ENCODE measurements around the gene ALPL.
A peak's percentile ranks its signal among the peaks of the same experiment; 100 is the strongest.

The ALPL gene

DNA sequence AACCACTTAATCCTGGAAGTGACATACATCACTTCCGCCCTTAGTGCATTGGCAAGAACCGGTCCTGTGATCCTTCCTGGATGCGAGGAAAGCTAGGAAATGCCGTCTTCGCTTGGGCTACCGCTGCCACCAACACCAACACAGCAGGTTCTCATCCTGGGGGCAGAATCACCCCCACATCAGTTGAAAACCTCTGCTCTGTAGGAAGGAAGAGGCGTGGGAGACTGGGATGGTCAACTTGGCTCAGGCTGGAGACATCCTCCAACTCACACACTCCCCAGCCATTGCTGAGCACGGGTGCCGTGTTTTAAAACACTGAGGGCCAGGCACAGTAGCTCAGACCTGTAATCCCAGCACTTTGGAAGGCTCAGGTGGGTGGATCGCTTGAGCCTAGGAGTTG is 74.9 kb downstream of the ALPL start:
- DNase-seq, result no peak

DNA sequence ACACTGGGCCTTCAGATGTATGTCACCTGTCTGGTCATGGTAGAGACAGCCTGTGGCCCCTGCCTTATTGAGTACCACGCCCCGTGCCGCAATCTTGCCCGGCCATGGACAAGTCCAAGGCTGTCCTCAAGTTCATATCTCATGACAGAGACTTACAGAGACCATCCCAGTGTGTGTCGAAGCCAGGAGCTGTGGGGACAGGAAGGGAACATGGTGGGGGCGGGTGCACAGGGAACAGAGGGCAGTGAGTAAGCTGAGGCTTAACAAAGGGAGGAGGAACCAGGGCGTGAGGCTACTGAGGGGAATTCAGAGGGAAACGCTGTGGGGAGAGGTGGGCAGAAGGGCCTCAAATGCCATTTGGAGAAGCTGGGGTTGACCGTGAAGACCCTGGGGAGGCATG is 75.8 kb downstream of the ALPL start:
- DNase-seq, result no peak

DNA sequence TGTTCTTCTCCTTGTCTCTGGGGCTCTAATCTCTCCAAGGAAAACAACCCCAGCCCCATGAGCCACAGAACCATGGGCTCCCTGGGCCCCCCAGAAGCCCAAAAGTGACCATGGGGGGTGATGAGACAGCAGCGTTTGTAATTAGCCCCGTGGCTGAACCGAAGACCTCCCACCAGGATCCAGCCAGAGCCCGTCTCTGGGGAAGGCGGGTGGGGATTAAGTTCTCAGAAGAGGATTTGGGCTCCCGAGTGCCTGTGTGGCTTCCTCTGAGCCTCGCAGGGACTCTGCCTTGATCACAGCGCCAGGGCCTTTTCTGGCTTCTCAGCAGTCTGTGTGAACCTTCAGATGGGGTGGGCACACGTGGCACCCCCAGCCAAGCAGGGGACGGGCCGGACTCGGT is 77.0 kb downstream of the ALPL start:
- DNase-seq, result no peak

DNA sequence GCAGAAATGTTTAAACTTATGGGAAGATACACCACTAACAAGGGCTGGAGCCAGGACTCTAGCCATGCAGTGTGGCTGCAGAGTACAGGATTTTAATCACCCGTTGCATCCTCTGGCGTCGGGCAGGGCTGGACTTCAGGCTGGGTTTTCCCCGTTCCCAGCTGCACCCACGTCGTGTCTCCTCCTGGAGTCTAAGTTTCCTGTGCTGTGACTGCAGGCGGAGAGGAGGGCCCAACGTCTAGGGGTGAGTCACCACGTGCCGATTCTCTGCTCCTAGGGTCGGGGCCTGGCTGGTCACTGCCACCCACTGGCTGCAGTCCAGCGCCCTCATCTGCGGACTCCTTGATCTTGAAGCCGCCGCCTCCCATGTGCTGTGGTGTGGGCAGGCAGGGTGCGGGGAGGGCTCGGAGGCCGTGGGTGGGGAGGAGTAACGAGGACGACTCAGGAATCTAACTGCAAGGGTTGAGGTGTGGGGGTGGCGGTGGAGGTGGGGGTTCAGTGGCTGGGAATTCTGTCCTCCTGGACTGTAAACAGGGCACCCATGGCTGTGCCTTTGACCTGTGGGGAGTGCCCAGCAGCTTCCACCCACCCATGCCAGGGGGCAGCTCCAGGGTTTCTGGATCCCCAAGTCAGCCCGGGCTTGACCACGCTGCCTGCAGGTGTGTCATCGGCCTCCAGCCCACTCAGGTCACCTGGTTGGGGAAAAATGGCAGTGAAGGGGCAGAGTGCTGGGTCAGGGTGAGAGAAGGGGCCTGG is 77.8 kb downstream of the ALPL start:
- no peak for DNase-seq

DNA sequence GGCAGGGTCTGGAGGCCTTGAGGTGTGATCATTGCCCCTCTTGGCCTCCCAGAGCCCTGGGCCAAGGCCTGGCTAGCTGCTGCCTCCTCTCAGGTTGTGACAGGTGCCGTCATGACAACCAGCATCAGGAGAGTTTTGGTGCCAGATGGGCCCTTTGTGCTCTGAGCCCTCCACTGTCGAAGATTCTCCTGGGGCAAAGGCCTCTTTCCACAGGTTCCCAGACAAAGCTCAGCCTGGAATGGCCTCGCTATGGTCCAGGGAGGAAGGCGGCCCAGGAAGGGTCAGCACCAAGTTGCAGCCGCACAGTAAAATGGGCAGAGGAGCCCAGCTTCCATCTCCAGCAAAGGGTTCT is 78.4 kb downstream of the ALPL start:
- no peak for DNase-seq

DNA sequence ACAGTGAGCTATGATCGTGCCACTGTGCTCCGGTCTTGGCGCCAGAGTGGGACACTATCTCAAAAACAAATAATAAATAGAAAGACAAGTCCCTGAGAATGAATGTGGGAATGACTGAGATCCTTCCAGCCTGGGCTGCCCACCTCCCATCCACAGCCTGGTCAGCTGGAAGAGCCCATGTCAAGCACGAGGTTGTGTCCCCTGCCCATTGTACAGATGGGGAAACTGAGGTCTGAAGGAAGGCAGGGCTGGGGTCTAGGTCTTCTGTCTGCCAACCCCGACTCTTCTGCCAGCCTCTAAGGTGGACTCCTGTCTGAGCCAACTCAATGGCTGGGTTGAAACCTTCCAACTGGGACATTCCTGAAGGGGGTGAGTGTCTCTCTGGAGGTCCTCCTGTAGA is 80.4 kb downstream of the ALPL start:
- no peak for DNase-seq

DNA sequence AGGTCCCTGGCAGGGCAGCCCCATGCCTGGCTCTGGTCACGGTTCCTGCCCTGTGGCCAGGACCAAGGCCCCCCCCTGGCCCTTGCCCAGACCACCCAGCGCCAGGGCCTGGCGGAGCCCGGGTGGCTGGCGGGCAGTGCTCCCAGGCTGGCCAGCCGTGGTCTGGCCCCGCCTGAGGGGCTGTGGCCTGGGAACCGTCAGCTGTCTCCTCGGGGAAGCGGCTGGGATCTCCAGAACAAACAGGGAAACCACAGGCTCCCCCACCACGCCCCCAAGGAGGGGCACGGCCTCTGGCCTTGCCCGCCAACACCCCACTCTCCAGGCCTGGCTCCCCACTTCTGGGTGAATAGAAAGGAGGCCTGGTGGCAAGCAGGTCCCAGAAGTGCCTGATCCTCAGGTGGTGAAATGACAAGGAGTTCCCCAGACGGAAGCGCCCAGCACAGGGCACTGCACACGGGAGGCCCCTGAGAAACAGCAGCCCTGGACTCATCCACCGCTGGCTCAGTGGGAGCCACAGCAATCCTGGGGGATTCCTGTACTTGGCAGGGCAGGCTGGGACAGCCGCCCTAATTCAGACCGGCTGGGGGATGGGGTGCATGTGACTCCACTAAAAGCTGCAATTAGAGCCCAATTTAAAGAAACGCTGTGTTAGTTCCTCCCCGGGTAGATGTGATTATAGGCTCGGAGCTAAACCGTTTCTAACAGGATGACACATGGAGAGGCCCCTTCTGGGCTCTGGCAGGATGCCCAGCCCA is 81.1 kb downstream of the ALPL start:
- peak; percentile 95 for DNase-seq

DNA sequence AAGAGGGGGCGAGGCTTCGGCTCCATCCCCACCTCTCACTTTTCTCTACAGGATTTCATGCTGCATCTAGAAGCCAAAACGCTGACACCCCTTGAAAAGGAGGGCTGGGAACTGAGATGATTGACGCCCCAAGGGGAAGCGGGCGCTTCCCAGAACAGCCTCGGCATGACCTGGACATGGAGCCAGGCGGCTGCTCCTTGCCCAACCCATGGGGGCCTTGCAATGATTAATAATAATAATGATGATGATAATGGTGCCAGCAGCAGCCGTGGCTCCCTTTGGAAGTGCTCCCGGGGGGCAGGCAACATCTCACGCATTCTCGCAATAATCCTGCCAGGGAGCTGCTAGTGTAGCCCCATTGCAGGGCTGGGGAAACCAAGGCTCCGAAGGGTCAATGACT is 81.7 kb downstream of the ALPL start:
- DNase-seq, result peak; percentile 75

DNA sequence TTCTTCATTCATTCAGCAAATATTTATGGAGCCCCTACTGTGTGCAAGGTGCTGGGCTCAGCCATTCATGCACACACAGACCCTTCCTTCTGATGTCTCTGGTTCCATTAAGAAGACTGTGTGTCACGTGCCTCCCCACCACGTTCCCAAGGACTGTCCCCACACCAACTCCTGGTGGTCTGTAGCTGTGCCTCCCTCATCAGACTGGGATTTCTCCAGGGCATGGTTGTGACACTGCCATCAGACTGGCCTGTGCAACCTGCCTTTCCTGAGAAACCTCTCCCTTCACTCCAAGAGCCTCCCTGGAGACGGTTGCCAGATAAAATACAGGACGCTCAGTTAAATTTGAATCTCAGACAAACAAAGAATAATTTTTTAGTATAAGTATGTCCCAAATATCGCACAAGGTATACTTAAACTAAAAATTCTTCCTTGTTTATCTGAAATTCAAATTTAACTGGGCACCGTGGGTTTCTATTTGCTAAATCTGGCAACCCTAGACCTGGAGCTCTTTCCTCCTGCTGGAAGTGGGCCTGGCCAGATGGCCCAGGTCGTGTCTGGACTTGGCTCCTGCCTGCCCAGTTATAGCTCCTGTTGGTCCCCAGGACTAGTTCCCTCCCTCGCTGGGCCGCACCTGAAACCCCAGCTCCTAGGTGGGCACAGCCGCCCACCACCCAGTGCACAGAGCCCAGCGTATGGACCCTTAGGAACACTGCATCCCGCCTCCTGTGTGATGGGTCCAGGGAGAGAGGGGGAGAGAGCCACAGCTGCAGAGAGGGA is 83.1 kb downstream of the ALPL start:
- no peak for DNase-seq

DNA sequence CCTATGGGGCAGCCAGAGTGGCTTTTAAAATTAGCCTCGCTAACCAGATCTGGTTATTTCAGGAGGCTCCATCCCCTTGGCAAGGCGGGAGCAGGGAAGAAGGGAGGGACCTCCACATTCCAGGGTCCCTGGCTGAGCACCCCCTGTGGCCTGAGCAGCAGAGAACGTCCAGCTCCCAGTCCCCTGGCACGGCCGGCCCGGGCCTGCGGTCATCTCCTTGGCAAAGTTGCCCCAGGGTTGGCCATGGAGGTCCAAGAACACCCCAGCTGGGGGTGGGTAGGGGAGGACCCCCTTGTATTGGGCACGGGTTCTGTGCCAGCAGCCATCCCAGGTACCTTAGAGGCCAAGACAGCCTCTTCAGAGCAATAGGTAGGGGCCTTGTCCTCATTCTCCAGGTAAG is 84.0 kb downstream of the ALPL start:
- DNase-seq, result no peak

DNA sequence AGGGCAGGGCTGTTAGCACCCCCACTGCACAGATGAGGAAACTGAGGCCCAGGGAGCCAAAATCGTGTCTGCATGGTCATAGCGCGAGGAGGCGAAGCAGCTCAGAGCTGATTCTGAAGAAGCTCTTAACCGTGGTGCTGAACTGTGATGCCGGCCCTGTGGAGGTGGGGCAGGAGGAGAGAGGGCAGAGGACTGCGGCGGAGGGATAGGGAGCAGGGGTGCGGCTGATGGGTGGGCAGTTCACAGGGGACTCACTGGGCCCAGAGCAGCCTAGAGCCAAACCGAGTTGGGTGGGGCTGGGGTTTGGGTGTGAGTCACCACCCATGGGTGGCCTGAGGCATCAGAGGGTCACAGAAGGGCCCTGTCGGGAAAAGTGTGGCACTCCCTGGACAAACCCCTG is 85.3 kb downstream of the ALPL start:
- no peak for DNase-seq

DNA sequence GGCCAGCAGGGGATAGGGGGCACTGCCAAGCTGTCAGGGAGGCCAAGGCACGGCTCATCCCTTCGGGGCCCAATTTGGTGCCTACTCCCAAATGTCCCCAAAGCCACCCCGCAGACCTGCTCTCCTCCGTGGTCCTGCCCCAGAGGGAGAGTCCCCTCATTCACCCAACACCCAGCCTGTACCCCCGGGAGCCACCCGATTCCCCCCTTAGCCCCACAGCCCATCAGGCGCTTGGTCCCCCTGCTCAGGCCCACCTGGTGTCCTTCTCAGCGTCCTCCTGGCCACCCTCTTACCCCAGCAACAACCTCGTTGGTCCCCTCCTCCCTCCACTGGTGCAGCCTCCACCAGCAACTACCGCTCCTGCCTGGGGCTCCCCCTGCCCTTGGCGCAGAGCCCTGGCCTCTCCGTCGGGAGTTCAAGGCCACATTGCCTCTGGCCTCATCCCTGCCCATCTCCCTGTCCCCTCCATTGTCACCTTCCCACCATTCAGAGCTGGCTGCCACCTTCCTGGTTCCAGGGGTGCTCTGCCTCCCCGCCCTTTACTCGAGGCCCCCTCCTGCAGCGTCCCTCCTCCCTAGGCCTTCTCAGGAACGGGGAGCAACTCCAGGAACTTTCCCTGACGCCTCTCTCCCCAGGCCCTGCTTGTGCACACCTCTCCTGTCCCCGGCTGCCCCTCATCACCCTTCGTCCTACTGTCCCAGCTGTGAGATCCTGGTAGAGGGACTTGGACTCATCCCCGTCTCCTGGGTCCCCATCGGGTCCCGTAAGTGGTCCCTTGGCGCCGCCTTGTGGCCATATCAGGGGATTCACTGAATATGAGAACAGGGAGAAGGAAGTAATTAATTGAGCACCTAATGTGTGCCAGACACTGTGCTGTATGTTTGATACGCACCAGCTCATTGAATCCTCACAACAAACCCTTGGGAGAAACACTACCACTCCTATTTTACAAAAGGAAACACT is 86.0 kb downstream of the ALPL start:
- DNase-seq, result no peak

DNA sequence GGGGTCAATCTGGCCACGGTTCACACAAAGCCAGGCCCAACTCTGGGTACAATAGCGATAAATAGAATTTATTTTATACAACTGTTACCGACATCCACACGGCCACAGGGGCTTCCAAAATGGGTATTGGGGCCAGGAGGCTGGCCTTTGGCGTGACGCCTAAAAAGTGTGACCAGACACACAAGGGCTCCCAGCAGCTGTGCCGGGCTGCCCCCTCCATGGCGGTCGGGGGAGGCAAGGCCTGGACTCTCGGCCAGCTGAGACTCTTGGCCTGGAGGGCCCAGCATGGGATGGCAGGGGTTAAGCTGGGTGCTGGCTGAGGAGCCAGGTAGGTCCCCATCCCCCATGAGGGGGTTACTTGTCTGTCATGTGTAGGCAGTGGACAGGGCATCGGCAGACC is 87.0 kb downstream of the ALPL start:
- no peak for DNase-seq

DNA sequence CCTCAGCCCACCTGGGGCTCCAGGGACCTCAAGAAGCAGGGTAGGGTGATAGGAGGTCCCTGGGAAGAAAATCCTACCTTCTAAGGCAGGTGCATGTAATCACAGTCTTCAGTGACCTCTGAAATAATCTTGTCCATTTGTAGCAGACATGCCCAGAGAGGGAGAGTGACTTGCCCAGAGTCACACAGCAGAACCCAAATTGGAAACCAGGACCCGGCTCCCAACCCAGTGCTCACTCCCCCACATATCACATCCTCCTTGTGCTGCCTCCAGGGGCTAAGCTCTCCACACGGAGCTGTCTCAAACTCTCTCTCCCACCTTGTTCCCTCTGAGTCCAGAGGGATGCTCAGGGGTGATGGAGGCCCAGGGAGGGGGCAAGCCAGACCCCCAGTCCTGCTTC is 87.4 kb downstream of the ALPL start:
- no peak for DNase-seq

DNA sequence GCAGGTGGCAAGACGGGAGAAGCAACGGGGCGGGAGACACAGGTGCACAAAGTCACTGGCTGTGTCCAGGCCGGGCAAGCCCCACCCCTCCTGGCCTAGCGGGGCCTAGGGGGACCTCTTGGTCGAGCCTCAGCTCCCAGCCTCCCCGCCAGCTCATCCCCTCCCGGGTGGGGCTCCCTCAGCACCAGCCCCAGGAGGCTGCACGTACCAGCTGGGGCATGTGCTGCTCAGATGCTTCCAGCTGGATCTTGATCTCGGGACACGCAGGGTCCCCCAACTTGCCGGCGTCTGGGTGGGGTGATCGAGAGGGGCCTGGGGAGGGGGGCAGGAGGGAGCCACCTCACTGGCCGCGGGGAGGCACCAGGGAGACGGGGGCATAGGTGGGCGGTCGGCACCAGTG is 88.5 kb downstream of the ALPL start:
- no peak for DNase-seq

DNA sequence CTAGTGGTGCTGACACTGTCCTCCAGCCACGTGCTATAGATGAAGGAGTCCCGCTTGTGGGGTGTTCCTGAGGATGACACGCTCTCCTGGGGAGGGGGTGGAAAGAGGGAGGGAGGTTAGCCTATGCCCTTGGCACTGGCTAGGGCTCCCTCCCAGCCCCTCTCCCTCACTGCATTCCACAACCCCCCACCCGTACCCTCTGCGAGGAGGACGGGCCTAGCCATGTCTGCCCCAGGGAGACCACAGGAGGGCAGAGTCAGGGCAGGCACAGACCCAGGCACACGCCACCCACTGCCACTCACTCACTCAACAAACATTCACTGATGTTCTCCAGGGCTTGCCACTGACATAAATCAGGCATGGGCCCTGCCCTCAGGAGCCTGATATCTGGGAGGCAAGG is 89.2 kb downstream of the ALPL start:
- DNase-seq, result no peak

DNA sequence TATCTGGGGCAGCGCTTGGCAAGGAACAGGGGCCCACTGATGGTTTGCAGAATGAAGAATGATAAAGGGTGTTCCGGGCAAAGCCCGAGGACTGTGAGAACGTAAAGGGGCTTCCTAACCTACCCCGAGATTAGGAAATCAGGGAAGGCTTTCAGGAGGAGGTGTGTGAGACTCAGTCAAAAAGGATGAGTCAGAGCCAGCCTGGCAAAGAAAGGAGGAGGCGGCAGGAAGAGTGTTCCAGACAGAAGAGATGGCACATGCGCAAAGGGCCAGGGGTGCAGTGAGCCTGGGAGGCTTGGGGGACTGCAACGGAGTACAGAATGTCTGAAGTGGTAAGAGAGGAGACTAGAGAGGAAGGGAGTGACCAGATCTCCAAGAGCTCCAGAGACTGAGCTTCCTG is 89.7 kb downstream of the ALPL start:
- no peak for DNase-seq

DNA sequence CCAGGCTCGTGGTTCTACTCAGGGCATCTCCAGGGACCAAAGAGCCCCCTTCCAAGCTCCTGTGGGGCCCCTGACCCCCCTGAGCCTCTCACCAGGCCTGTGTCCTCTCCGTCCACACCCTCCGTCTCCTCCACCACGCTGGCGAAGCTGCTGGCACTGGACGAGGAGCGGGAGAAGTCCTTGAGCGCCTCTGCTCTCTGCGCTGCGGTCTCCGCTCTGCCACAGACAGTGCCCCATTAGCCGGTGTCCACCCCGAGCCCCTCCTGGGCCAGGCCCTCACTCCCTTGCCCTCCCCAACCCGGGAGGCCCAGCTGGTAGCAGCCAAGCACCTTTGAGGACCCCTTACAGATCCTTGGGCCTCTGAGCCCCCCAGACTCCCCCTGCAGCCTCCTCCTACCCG is 90.2 kb downstream of the ALPL start:
- DNase-seq, result no peak

DNA sequence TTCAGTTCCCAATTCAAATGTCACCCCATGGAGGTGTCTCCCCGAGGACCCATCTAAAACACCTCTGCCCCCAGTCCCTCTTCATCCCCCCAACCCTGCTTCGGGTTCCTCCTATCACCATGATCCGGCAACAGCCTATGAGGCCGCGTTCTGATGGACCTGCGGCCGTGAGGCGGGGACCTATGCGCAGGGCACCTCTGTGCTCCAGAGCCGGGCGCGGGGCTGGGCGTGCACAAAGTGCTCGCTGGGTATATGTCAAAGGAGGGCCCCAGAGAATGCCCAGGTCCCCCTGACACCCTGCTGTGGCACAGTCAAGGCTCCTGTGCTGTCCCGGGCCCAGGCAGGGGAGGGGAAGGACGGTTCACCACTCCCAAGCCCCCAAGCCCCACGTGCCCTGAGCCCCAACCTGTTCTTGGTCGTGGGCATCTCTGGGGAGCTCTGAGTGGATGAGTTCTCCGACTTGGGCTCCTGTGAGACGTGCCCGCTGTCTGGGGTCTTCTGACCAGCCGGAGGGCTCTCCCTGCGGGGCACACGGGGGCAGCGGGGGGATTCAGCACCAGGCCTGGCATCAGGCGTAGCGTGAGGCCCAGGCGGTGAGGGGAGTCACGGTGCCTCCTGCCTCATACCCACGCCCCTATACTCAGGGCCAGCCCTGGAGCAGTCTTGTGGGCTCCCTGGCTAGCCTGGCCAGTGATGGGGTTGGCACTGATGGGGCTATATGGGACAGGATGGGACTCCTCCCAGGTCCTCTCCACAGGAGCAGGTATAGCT is 92.2 kb downstream of the ALPL start:
- no peak for DNase-seq

DNA sequence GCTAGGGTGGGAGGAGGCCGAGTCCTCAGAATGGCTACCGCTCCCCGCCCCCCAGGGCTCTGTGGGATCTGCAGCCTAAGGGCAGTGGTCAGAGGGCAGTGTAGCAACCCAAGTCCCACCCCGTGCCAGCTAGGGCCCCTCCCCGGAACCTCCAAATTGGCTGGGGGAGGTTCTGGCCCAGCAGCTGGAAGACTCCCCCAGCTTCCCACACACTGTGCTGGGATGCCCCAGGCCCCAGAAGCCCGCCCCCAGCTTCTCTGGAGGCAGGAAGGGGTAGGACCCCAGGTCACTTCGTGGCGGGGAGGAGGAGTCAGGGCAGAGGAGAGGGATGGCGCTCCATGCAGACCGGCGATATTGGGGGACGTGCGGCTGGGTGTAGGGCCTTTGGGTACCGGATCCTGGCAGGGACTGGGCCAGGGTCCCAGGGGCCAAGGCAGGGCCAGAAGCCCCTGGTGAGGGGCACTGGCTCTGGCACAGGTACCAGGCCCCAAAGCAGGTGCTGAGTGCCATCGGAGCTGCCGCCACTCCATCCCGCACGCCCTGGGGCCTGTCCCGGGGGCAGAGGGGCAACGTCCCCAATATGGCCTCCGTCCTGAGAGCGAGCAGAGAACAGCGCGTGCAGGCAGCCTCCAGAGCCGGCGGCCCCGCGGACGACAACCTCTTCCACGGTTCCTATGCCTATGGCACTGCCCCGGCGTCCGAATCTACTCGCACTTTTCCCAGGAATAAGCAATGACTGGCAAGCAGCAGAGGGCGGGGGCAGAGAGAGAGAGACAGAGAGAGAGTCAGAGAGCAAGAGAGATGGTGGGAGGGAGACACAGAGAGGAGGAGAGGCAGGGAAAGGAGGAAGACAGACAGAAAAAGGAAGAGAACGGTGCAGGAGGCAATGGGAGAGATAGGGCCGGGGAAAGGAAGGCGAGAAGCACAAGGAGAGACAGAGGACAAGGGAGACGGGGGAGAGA is 94.2 kb downstream of the ALPL start:
- no peak for DNase-seq

All from NCI-H2227 treated with DMSO at 0.1 percent for 48 hours (cell line).